NB4 (cell line): ENCODE results near the gene HTR6.

Experiments
- MYC ChIP-seq: IDR thresholded peaks from 2 replicates; pipeline ENCODE4 v1.6.1; 2011; ENCODE audit warnings: low read depth, low read length
- POLR2A ChIP-seq: IDR thresholded peaks from 2 replicates; pipeline ENCODE4 v1.6.1; 2011; ENCODE audit warnings: mild to moderate bottlenecking; ENCODE audit not compliant: insufficient read length; ENCODE audit errors: extremely low read depth
- TF ChIP-seq, protein P1 (sequence below): IDR thresholded peaks from one replicate; pipeline ENCODE4 v1.5.1; 2012; ENCODE audit warnings: low read depth, low read length
- TF ChIP-seq, protein P2 (sequence below): IDR thresholded peaks from 2 replicates; pipeline ENCODE4 v1.6.1; 2011; ENCODE audit warnings: low read depth, low read length

DNA sequence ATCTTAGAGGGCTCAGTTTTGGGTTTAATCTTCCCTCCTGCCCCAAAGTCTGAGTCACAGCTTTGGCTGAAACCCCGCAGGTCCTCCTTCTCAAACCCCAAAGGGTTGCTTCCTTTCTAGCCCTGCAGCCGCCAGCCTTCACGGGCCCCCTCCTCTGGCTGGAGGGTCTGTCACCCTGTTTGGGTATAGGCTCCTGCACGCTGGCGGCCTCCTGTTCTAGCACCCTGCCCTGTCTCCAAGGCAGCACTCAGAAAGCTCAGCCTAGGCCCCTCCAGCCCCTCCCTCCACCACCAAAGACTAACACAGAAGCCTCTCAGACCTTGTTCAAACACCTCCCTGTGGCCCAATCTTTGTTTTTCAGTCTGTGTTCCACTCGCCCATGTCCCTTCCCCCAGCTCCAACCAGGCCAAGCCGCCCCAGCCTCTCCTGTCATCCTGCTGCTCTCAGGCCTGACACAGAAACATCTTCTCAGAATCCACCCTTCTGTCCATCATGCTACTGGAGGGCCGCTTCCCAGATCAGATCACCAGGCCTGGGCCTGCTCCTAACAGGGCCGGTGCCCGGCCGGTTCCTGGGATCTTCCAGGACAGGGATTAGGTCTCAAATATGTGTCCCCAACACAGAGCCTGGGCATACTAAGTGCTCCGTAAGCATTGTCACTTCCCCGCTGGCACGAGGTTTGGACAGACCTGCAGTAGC is 35.6 kb downstream of the HTR6 start:
- TF ChIP-seq, protein P1, sequence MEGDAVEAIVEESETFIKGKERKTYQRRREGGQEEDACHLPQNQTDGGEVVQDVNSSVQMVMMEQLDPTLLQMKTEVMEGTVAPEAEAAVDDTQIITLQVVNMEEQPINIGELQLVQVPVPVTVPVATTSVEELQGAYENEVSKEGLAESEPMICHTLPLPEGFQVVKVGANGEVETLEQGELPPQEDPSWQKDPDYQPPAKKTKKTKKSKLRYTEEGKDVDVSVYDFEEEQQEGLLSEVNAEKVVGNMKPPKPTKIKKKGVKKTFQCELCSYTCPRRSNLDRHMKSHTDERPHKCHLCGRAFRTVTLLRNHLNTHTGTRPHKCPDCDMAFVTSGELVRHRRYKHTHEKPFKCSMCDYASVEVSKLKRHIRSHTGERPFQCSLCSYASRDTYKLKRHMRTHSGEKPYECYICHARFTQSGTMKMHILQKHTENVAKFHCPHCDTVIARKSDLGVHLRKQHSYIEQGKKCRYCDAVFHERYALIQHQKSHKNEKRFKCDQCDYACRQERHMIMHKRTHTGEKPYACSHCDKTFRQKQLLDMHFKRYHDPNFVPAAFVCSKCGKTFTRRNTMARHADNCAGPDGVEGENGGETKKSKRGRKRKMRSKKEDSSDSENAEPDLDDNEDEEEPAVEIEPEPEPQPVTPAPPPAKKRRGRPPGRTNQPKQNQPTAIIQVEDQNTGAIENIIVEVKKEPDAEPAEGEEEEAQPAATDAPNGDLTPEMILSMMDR: no peak
- TF ChIP-seq POLR2A (no peak), MYC (no peak)
- TF ChIP-seq, protein P2, sequence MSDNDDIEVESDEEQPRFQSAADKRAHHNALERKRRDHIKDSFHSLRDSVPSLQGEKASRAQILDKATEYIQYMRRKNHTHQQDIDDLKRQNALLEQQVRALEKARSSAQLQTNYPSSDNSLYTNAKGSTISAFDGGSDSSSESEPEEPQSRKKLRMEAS: no peak
